HCT116 (cell line): Measurements from ENCODE around the gene KLF11.

ENCODE experiments used
- CTCF ChIP-seq, 3 experiments: fragments of 200-600 bp in 1 of 3; sonication (generic) in 1 of 3; IDR thresholded peaks in 2 of 3; conservative IDR thresholded peaks in 1 of 3; 2 replicates each; pipeline ENCODE4 v1.5.1; 2012 to 2017; ENCODE audit warnings: low read depth in 2 of 3, low read length in 2 of 3, antibody characterized with exemption in 1 of 3, borderline replicate concordance in 1 of 3, control low read depth in 1 of 3, mild to moderate bottlenecking in 1 of 3, mixed read lengths in 1 of 3, mixed run types in 1 of 3, moderate library complexity in 1 of 3; ENCODE audit not compliant: insufficient read depth in 1 of 3
- EZH2phosphoT487 ChIP-seq: fragments of 200-600 bp; IDR thresholded peaks from 2 replicates; pipeline ENCODE4 v1.6.1; 2018; ENCODE audit warnings: antibody characterized with exemption, borderline replicate concordance
- REST ChIP-seq: IDR thresholded peaks from 2 replicates; pipeline ENCODE4 v1.6.1; 2012; ENCODE audit warnings: low read depth

DNA sequence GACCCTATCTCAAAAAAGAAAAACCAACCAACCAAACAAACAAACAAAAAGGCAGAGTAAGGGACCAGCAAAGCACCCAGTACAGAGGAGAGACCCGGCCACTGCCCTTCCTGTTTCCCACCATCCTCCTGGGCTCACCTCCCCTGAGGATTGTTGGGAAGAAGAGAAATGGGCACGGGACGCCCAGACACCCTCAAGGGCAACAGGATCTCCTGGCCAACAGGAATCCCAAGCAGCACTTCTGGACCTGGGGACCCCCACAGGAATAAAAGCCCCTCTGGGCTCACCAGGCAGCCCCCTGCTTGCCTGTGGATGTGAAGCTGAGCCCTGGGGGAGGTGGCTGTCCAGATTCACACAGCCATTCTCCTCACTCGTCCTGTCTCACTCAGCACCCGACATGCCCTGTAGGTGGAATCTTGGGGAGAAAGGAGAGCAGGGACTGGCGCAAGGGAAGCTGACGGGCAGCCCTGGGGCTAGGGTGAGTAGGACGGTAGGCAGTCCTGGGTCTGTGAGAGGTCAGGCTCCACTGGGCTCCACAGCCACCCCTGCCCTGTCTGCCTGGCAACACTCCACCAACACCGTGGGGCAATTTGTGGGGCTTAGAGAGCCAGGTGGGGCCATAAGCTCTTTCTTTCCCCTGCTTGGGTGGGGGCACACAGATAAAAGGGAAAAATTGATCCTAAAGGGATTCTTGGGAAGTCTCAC lies 18.0 kb downstream of the KLF11 start:
- no peak for TF ChIP-seq EZH2phosphoT487
- TF ChIP-seq CTCF (IDR thresholded peaks at IDR 0.05 in 2 of 3, conservative IDR thresholded peaks at IDR 0.05 in 1 of 3; ENCODE audit: borderline replicate concordance in 1 of 3, insufficient read depth in 1 of 3, low read depth in 2 of 3, low read length in 2 of 3) = no peak
- TF ChIP-seq REST = no peak
